GM18870 (cell line): Measurements from ENCODE around the gene WASHC4.
"Not testable (repeated sequence)": the region's sequence is repeated elsewhere in the genome, so short reads cannot be mapped to it uniquely, and the experiment has no call there.

Experiments
- ATAC-seq: cut with Tn5 transposase; IDR thresholded peaks from one replicate; pipeline ENCODE4 v1.9.1; 2021; ENCODE audit warnings: moderate library complexity; ENCODE audit not compliant: unreplicated experiment

Gene WASHC4

DNA sequence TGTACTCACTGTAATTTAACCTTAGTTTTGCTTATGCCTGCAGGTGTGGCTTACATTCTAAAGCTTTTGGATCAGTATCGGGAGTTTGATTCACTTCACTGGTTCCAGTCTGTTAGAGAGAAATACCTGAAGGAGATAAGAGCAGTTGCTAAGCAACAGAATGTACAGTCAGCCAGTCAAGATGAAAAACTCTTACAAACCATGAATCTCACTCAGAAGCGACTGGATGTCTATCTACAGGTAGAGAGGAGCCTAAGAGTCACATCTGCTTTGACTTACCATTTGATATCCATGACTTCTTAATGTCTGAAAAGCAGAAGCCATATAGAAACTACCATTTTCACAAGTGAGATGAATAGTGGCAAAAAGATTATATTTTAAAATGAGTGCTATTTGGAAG is 56.5 kb downstream of the WASHC4 start:
- ATAC-seq = no peak

DNA sequence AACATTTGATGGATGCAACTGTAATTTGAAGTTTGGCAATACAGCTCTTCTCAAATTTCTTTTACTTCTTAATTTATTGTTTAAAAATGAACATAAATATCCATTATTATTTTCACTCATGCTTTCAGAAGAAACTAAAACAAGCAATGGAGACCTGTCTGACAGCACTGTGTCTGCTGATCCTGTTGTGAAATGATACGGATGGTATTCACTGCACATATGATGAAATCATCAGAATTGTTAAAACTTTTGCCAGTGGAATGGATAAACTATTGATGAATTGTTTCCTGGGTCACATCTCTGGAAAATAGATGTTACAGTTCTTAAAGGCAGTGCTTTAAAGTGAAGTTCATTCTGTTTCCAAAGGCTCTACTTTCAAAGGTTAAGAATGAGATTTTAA is 59.2 kb downstream of the WASHC4 start:
- no peak for ATAC-seq

DNA sequence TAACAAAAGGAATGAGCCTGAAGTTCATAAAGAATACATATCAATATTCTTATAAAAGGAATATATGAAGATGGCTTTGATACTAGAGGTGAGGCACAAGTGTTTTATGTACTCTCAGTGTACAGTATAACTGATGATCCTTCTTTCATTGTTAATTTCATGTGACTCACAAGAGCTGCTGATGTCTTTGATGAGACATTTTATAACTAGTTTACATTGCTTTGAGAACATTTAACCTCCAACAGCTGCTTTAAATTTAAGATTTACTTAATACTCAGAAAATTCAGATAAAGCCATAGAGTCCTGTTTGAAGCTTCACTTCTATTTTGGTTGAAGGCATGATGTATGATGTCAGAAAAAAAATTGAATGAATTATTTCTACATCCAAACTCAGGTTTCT is 59.8 kb downstream of the WASHC4 start:
- ATAC-seq = no peak

DNA sequence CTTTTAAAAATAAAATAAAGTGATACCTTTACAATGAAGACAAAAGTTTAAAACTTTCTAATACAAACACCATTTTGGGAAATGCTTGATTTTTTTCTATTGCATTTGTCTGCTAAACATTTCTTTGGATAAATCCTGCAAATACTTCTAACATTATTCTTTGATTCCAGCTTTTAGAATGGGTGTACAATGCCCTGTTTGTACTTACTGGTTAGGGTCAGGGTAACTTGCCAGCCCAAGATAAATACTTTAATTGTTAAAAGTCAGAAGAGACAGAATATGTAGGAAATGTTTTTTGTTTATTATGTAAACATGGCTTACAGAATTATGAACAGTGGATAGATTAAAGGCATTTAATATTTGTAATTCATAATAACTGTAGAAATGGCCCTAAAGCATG is 60.5 kb downstream of the WASHC4 start:
- ATAC-seq = no peak

DNA sequence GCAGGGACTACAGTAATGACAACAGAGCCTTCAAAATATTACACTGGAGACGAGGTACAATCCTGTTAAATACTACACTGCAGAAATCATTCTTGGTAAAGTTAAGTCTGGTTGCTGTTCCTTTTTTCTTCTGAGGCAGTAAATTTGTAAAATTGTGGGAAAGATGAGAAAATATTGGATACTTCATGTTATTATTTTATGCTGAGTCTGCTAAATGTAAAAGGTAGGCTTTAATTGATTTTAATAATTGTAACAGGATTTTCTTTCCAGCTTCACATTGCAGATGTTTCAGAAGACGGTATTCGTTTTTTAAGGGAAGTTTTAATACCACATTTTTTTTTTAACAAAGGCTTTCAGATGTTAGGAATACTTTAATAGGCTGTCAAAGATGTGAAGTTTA is 62.6 kb downstream of the WASHC4 start:
- no peak for ATAC-seq

DNA sequence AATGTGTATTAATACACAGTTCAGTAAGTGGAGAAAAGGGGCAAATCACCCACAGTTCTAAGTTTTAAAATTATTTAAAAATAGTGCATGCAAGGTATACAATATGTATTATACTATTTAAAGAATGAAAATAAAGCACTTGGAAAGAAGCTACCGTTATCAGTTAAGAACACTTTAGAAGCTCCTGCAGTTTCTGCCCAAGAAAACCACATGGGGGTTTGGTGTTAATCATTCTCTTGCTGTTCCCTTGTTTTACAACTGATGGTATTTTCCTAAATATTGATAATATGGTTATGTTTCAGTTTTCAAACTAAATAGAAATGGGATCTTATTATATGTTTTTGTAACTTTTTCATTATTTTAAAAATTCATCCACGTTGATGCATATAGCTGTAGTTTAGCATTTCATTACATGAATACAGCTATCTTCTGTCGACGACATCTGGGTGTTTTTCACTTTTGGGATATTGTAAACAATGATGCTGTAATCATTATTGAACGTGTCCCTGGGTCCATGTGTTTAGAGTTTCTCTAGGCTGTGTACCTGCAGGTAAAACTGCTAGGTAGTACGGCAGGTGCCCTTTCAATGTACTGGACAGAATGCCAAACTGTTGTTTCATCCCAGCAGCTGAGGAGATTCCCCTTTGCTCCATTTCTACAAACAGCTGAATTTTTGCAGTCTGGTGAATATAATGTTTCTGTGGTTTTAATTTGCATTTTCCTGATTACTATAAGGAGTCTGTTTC is 64.3 kb downstream of the WASHC4 start:
- no peak for ATAC-seq

DNA sequence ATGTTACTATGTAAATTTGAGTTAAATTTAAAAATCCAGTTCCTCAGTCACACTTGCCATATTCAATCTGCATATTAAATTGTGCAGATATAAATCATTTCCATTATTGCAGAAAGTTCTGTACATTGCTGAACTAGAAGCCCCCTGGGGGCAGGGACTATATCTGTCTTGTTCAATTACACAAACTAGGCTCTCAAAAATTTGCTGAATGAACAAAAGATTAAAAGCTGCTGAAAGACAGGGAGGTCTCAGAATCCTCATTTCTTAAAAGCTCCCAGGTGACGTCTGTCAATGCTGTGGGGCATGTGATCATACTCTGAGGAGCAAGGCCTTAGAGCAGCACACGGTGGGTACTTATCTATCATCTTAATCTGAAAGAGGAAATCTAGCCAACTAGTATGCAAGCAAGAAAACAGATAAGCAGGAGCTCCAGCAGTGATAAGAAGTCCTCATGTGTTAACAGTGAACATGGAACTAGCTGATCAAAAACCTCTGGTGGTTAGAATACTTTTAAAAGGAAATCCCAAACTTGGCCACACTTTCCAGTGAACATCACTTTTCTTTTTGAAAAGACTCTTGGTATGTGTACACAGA is 68.0 kb downstream of the WASHC4 start:
- ATAC-seq = no peak

DNA sequence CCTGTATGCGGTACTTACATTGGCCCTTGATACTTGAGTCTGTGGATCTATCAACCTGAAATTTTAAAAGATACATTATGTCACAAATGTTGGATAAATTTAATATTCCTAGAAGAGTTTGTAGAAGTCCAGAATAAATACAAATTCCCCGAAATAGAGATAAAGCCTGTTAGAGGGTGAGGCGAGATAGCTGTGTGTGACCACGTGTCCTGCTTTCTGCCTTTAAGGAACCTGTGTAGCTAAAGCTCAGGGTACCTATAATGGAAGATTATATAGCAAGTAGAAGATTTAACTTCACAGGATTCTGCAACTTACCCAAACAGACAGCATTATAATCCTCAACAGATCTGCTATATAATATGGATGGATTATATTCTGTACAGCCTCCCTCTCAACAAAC is 69.7 kb downstream of the WASHC4 start:
- no peak for ATAC-seq

DNA sequence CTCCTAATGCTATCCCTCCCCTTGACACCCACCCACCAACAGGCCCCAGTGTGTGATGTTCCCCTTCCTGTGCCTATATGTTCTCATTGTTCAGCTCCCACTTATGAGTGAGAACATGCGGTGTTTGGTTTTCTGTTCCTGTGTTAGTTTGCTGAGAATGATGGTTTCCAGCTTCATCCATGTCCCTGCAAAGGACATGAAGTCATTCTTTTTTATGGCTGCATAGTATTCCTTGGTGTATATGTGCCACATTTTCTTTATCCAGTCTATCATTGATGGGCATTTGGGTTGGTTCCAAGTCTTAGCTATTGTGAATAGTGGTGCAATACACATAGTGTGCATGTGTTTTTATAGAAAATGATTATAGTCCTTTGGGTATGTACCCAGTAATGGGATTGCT is 71.6 kb downstream of the WASHC4 start:
- not testable (repeated sequence) for ATAC-seq

DNA sequence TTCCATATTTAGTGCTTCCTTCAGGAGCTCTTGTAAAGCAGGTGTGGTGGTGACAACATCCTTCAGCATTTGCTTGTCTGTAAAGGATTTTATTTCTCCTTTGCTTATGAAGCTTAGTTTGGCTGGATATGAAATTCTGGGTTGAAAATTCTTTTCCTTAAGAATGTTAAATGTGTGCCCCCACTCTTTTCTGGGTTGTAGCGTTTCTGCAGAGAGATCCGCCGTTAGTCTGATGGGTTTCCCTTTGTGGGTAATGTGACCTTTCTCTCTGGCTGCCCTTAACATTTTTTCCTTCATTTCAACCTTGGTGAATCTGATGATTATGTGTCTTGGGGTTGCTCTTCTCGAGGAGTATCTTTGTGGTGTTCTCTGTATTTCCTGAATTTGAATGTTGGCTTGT is 75.9 kb downstream of the WASHC4 start:
- ATAC-seq = not testable (repeated sequence)

DNA sequence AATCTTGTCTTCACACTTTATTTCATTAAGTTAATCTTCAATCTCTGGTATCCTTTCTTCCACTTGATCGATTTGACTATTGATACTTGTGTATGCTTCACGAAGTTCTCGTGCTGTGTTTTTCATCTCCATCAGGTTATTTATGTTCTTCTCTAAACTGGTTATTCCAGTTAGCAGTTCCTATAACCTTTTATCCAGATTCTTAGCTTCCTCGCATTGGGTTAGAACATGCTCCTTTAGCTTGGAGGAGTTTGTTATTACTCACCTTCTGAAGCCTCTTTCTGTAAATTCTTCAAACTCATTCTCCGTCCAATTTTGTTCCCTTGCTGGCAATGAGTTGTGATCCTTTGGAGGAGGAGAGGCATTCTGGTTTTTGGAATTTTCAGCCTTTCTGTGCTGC is 76.4 kb downstream of the WASHC4 start:
- not testable (repeated sequence) for ATAC-seq

DNA sequence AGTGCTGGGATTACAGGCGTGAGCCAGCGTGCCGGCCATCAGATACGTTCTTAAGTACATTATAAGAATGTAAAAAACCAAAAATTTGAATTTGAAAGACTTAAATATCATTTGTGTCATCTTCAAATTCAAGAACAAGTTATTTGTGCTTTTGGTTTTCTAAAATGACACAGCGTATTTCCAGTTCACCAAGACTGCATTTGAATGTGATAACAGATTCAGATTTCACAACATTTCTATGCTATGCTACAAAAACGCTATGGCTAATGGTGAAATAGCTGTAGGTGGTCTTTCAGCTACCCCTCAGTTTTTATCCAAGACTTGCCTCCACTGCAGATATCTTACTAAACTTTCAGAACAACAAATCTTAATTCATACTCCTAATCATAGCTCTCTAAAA is 81.8 kb downstream of the WASHC4 start:
- ATAC-seq = no peak

DNA sequence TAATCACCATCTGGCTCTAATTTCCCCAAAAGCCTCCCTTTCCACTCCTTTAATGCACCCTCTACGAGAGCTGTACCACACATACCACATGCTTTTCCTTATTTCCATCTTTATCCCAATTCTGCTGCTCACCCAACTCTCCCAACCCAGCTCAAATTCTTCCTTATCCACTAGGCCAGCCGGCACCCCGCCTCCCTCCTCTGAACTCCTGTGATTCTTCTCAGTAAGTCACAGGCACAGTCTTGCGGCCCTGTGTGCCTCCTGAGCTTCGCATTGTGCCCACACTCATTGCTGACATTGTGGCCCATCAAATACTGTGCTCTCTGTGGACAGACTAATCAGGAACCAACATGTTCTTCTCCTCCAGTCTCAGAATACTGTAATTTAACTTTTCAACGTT is 83.0 kb downstream of the WASHC4 start:
- no peak for ATAC-seq

DNA sequence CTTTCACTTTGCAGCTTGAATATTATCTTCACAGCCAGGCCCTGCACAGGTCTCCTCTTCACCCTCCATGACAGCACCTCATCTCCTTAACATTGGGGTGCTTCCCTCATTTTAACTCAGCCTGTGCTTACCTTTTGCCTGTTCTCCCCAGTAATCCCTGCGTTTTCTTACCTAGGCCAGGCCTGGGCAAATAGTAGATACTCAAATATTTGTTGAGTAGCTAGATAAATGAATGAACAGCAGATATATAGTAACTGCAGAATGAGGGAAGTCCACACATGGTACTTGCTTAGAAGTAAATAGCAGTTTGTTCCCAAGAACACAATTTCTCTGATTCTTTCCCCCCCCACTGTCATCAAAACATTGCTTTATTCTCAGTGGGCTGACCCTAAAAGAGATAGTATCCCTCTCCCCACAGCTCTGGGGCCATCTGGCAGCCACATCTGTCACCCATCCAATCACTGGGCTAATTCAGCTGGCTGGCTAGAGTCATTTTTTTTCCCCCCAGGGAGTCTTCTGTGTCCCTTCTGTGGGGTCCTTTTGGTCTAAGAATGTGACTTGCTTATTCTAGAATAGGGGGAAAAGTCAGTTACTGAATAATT is 85.2 kb downstream of the WASHC4 start:
- ATAC-seq = no peak

DNA sequence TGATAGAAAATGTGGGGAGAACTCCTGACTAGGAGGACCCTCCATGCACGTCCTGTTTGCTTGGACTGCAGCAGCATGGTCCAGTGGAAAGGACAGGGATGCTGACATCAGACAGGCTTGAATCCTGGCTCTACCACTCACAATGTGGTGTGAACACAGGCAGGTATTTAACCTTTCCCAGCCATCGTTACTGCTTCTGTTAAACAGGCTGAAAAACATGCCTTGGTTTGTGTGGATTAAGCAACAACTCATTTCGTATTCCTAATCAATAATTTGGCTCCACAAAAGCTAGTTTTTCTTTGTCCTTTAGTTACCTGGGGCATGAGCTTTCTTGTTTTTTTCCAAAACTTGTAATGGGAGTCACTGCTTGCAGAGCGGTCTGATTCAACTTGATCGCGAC is 87.4 kb downstream of the WASHC4 start:
- no peak for ATAC-seq

DNA sequence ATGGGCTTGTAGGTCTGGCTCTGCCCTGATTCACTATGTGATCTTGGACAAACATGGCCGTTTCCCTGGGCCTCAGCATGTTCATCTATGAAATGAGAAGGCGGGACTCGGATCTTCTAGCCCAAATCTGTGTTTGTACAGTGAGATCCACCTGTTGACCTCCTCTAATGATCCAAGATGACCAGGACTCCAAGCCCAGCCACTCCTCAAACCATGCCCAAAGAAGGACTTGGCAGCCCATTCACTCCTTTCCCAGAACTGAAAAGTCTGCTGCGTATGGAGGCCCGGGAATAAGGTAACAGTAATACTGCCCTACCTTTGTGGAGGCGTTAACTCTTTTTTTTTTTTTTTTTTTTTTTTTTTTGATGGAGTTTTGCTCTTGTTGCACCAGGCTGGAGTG is 88.6 kb downstream of the WASHC4 start:
- ATAC-seq = no peak

DNA sequence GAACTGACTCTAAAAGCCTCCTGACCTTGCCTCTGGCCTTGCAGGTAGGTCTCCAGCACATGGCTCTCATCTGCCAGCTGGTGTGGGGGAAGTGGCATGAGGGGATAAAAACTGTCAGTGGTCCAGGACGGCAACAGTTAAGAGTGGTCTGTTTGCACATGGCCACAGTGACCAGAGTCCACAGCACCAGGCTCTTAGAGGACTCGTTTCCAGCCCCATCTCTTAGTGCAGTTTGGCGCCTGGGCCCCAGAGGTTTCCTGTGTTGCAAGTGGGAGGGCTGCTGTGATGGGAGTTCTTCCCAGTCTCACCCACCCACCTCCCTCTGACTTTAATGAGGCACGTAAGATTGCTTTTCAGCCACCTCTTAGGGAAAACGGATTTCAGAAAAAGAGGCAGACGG is 91.4 kb downstream of the WASHC4 start:
- ATAC-seq = no peak

DNA sequence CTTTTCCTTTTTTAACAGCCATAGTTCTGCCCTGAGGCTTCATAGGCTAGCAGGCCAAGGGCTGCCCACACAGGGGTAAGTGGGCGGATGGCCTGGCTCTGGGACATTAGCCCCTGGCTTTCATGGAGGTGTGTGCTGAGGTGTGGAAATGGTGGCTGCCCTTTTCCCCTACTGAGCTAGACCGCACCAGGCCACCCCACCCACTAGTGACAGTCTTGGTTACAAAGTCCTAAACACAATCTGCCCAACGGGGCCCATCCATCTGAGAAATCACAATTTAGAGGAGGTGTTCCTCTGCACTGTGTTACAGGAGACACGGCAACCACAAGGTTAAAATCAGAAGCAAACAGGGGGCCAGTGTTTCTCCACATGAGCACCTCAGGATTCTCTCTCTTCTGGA is 92.9 kb downstream of the WASHC4 start:
- ATAC-seq = no peak

DNA sequence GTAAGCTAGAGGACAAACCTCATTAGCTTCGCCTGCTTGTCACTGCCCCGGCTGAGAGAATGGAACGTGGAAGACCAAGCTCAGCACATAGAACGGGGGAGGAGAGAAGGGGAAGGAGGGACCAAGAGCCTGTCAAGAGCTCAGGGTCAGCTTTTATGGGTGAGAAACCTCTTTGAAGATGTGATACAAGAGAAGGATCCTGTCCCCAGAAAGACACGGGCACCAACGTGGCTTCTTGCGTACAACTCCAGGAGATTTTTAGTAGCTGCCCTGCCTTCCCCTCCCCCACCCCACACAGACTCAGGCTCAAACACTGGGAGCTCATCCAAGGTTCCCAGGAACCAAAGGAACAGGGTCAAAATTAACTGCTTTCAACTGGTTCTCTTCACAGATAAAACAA is 93.8 kb downstream of the WASHC4 start:
- no peak for ATAC-seq

DNA sequence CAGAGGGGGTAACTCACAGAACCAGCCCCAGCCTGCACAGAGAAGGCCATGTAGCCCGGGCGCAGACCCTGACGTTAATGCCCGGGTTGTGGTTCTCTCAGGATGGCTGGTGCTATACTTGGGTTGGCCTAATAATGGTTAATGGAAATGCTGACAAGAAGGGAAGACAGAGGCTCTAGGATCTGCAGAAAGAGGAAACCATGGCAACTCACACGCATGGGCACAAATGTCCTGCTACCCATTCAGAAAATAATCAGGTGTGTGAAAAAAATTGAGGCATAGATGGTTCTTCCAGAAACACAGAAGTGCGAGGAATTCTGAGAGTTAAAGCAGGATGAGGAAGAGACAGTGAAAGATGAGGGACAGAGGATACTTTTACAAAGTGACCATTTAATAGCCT is 94.7 kb downstream of the WASHC4 start:
- ATAC-seq = no peak

DNA sequence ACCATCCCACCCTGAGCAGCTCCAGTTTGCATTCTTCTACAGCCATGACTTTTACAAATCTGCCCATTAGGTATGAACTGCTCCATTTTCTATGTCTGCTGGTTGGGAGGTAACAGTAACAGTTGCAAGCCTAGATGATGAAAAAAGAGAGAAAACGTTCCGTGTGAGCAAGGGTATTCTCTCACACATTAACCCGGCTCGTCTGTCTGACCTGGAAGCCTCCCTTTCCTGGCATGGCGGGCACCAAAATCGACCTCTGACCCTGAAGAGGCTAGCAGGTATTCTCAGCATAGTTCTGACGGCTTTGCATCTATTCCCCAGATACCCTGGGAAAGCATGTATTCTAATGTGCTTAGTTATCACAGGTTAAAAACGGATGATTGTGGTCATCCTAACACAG is 96.6 kb downstream of the WASHC4 start:
- no peak for ATAC-seq

DNA sequence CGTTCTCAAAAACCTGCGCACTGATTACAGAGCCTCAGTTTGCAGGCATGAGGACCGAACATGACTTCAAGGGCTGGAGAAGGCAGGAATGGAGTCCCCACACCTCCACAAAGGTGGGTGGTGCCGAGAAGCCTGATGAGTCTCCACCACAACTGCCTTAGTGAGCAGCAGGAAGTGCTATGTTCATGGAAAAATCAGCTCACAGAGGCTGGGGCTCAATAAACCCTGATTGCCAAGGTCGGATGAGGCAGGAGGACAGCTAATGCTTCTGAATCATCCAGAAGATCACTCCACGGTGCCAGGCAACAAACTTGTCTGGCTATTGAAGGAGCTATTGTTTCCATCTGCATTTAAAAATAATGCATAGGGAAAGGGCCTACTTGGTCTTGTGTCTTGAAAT is 97.4 kb downstream of the WASHC4 start:
- no peak for ATAC-seq
